Measurements from ENCODE around the gene POGK.

Gene POGK

GRCh38 chr1:166882893-166883292 is 43.6 kb downstream of the POGK start:
- H3F3A ChIP-seq (ENCODE audit: insufficient read depth), result no peaks in the 10 kb centered on the region
- no peak overlapping the region for H3K4me2 ChIP-seq (ENCODE audit: low read depth, low read length, poor library complexity, severe bottlenecking)
- H4K20me1 ChIP-seq (ENCODE audit: low read depth, low read length), result no peaks in the 10 kb centered on the region
- H3K27me3 ChIP-seq (ENCODE audit: low read length), result no peaks in the 10 kb centered on the region
- H3K4me3 ChIP-seq (ENCODE audit: insufficient read depth, low read length, poor library complexity, severe bottlenecking), result no peak overlapping the region
- TF ChIP-seq CTCF (IDR thresholded peaks at IDR 0.05; ENCODE audit: insufficient read depth, low read length, poor library complexity, severe bottlenecking) (no peak), EZH2phosphoT487 (conservative IDR thresholded peaks at IDR 0.05; ENCODE audit: low read length) (no peak)
- no peak overlapping the region for H3K9ac ChIP-seq (ENCODE audit: low read length)
- H3K36me3 ChIP-seq (ENCODE audit: low read length), result no peaks in the 10 kb centered on the region
- no peak overlapping the region for H2AFZ ChIP-seq (ENCODE audit: low read depth, low read length, severe bottlenecking)
- H3K9me2 ChIP-seq (replicated peaks; ENCODE audit: insufficient read depth, low read length), result no peaks in the 10 kb centered on the region
- no peak overlapping the region for H3K27ac ChIP-seq (ENCODE audit: low read depth, low read length)
- H3K9me3 ChIP-seq (ENCODE audit: insufficient read depth, low read length), result no peaks in the 10 kb centered on the region
- no peaks in the 10 kb centered on the region for H3K79me2 ChIP-seq (ENCODE audit: insufficient read depth, low read length)

- TF ChIP-seq EZH2phosphoT487 (conservative IDR thresholded peaks at IDR 0.05; ENCODE audit: low read length) (no peak), CTCF (IDR thresholded peaks at IDR 0.05; ENCODE audit: insufficient read depth, low read length, poor library complexity, severe bottlenecking) (no peak)
- Histone ChIP-seq H3K9me2 (replicated peaks; ENCODE audit: insufficient read depth, low read length) (no peaks in the 10 kb centered on the region), H3K4me2 (ENCODE audit: low read depth, low read length, poor library complexity, severe bottlenecking) (no peak overlapping the region), H3K9me3 (ENCODE audit: insufficient read depth, low read length) (no peaks in the 10 kb centered on the region), H4K20me1 (ENCODE audit: low read depth, low read length) (no peaks in the 10 kb centered on the region), H3F3A (ENCODE audit: insufficient read depth) (no peaks in the 10 kb centered on the region), H3K27me3 (ENCODE audit: low read length) (no peaks in the 10 kb centered on the region), H3K79me2 (ENCODE audit: insufficient read depth, low read length) (no peaks in the 10 kb centered on the region), H3K36me3 (ENCODE audit: low read length) (no peaks in the 10 kb centered on the region), H3K9ac (ENCODE audit: low read length) (no peak overlapping the region), H3K27ac (ENCODE audit: low read depth, low read length) (no peak overlapping the region), H2AFZ (ENCODE audit: low read depth, low read length, severe bottlenecking) (no peak overlapping the region), H3K4me3 (ENCODE audit: insufficient read depth, low read length, poor library complexity, severe bottlenecking) (no peak overlapping the region)
These were observed 44.9 kb downstream of the POGK start for GRCh38 chr1:166884040-166884642.

GRCh38 chr1:166884971-166885370 is 45.7 kb downstream of the POGK start:
- no peaks in the 10 kb centered on the region for H3K36me3 ChIP-seq (ENCODE audit: low read length)
- no peaks in the 10 kb centered on the region for H3F3A ChIP-seq (ENCODE audit: insufficient read depth)
- TF ChIP-seq EZH2phosphoT487 (conservative IDR thresholded peaks at IDR 0.05; ENCODE audit: low read length), result no peak
- TF ChIP-seq CTCF (IDR thresholded peaks at IDR 0.05; ENCODE audit: insufficient read depth, low read length, poor library complexity, severe bottlenecking), result no peak
- H3K79me2 ChIP-seq (ENCODE audit: insufficient read depth, low read length), result no peaks in the 10 kb centered on the region
- H3K9me2 ChIP-seq (replicated peaks; ENCODE audit: insufficient read depth, low read length), result no peaks in the 10 kb centered on the region
- no peak overlapping the region for H3K4me3 ChIP-seq (ENCODE audit: insufficient read depth, low read length, poor library complexity, severe bottlenecking)
- H3K4me2 ChIP-seq (ENCODE audit: low read depth, low read length, poor library complexity, severe bottlenecking), result no peak overlapping the region
- no peaks in the 10 kb centered on the region for H3K27me3 ChIP-seq (ENCODE audit: low read length)
- H4K20me1 ChIP-seq (ENCODE audit: low read depth, low read length), result no peaks in the 10 kb centered on the region
- H3K9me3 ChIP-seq (ENCODE audit: insufficient read depth, low read length), result no peaks in the 10 kb centered on the region
- no peak overlapping the region for H3K9ac ChIP-seq (ENCODE audit: low read length)
- no peak overlapping the region for H2AFZ ChIP-seq (ENCODE audit: low read depth, low read length, severe bottlenecking)
- no peak overlapping the region for H3K27ac ChIP-seq (ENCODE audit: low read depth, low read length)
